HG02798 (cell line): ENCODE data around the gene PPM1E.
"Not testable (repeated sequence)": the region's sequence is repeated elsewhere in the genome, so short reads cannot be mapped to it uniquely, and the experiment has no call there.

Source experiments
- ATAC-seq: cut with Tn5 transposase; IDR thresholded peaks from one replicate; pipeline ENCODE4 v1.9.1; 2021; ENCODE audit warnings: mild to moderate bottlenecking; ENCODE audit not compliant: unreplicated experiment, poor library complexity

The PPM1E gene

DNA sequence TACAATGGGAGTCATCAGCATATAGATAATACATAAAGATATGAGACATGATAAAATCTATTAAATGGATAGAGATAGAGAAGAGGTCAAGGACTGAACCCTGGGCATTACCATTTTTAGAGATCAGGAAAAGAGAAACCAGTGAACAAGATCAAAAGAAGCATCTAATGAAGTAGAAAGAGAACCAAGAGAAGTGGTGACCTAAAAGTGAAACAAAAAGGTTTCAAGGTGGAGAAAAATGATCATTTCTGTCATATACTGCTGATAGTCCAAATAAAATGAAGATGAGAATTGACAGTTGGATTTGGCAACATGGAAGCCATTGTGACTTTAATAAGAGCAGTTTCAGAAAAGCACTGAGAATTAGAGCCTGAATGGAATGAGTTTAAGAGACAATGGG, 165.1 kb downstream of the PPM1E start:
- ATAC-seq, result no peak

DNA sequence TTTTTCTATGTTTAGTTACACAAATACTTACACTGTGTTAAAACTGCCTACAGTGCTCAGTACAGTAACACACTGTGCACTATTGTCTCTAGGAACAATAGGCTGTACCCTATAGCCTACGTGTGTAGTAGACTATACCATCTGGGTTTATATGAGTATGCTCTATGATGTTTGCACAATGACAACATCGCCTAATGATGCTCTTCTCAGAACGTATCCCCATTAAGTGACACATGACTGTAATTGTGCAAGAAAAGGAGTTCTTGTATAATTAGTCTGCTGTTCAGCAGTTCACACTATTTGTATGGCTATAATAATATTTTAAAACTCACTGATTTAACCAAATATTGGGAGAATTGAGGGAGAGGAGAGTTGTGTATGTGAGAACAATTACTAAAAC, 177.3 kb downstream of the PPM1E start:
- no peak for ATAC-seq

DNA sequence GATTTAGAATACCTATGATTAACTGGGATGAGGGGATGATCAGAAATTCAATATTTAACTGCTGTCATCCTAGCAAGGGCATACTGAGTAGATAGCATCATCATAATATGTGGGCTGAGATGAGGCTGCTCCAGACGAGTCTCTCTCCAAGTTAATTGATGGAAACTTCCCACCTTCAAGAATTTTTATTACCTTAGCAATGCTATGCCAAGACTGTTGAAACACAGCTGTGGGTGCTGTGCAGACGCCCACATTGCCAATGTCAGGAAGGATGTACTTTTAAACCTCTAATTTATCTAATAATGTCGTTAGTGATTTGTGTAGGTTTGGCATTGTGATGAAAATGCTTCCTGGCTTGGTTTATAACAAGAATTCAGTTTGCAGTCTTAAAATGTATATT, 180.6 kb downstream of the PPM1E start:
- no peak for ATAC-seq

DNA sequence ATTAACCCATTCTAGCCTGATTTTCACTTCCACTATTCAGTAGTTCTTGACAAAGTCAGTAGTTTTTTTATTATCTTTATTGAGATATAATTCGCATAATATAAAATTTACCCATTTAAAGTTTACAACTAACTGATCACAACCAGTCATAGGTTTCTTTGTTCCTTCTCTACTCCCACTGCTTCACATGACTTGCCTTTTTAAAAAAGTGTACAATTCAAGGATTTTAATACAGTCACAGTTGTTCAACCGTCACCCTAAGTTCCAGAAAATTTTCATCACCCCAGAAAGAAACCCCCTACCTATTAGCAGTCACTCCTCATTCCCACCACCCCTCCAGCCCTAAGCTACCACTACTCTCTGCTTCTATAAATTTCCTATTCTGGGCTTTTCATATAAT, 188.5 kb downstream of the PPM1E start:
- ATAC-seq, result no peak

DNA sequence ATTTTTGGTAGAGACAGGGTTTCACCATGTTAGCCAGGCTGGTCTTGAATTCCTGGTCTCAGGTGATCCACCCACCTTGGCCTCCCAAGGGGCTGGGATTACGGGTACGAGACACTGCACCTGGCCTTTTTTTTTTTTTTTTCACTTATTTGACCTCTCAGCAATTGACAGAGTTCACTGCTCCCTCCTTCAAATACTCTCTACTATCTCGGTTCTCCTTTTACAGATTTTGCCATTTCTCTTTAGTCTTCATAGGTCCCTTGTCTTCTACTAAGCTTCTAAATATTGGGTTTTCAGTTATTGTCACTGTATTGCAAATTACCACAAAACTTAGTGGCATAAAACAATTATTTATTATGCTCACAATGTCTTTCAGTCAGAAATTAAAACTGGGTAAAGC, 191.8 kb downstream of the PPM1E start:
- no peak for ATAC-seq

DNA sequence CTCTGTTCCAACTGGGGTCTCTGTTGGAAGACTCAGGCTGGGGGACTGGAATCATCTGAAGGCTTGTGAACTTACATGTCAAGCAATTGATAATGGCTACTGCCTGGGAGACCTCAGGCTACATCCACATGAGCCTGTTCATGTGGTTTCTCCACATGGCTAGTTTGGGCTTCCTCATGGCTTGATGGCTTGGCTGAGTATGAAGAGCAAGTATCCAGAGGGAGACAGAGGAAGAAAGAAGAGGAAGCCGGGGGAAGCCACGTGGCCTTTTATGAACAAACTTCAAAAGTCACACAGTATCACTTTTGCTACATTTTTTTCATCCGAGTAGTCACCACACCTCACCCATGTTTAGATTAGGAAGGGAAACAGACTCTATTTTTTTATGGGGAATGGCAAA, 192.2 kb downstream of the PPM1E start:
- no peak for ATAC-seq

DNA sequence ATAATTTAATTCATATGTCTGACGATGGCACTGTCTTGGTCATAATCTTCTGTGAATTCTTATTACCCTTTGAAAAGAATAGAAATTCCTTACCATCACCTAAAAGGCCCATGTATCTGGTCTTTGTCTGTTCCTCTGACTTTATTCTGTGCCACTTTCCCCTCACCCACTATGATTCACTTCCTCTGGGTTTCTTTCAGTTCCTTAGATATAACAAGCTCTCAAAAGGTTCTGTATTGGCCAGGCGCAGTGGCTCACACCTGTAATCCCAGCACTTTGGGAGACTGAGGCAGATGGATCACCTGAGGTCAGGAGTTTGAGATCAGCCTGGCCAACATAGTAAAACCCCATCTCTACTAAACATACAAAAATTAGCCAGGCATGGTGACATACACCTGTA, 198.7 kb downstream of the PPM1E start:
- ATAC-seq, result not testable (repeated sequence)

DNA sequence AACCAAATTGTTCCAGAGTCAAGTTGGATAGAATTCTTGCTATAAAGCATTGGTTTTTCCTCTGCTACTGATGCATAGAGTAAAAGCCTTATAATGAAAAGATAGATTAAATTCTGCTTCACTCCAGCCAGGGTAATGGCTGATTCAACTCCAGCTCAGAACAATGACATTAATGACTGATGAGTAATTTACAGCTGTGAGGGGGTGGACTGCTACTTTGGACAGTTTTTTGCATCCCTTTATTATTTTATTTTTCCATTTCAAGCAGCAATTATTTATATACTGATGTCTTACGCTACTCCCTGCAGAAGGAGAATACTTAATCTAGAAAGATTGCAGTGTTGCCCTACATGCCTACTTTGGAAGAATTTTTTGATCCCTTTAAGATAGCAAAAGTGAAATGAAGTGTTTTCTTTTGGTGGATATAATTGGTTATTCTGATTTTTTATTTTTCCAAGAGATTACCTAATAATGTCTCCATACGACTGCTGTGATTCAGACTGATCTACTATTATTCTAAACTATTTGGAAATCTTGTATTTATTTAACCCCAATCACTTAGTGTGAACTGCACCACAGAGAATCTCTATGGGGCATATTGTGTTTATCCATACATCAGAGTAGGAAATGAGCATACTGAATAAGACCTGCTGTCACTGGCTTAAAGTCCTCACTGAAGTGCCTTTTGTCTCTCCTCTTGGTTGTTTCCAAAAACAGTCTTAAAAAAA, 201.5 kb downstream of the PPM1E start:
- ATAC-seq, result no peak

DNA sequence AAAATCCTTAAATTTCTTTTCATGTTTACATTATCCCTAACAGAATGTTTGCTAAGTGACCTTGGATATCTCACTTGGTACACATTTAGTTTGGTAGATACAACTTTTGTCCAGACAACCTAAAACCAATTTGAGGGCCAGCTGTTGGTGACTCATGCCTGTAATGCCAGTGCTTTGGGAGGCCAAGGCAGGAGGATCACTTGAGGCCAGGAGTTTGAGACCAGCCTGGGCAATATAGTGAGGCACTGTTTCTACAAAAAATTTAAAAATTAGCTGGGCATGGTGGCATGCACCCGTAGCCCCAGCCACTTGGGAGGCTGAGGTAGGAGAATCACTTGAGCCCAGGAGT, 202.0 kb downstream of the PPM1E start:
- not testable (repeated sequence) for ATAC-seq

DNA sequence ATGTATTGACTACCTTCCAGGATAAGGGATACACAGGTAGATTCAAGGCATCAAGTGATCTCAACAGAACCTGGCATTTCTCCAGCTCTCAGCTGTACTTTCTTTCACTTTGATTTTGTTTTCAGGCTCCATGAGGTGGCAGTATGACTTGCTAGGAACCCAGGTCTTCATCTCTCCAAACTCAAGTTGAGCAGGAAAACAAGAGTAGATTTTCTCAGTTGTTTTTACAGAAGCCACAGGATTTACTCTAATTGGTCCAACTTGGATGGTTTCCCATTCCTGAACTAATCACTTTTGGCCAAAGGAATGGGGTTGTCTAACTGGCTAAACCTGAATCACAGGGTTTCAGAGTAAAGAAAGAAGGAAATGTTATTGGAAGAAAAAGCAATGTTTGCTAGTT, 204.4 kb downstream of the PPM1E start:
- ATAC-seq, result no peak

DNA sequence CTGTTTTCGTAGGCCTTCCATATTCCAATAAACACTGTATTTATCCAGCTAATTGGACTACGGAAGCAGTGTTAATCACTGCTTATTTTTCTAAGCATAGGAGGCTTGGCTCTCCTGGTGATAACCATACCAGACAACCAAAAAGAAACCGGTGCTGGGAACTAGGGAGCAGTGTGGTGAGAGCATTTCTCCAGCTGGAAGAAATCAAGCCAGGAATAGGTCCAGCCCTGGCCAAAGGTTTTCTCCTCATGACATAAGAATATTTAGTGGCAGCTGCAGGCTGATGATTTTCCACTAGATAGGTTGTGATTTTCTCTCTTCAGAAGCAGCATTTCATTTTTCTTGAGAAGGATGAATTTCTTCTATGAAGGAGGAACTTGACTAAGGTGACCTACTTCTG, 209.6 kb downstream of the PPM1E start:
- ATAC-seq, result no peak

DNA sequence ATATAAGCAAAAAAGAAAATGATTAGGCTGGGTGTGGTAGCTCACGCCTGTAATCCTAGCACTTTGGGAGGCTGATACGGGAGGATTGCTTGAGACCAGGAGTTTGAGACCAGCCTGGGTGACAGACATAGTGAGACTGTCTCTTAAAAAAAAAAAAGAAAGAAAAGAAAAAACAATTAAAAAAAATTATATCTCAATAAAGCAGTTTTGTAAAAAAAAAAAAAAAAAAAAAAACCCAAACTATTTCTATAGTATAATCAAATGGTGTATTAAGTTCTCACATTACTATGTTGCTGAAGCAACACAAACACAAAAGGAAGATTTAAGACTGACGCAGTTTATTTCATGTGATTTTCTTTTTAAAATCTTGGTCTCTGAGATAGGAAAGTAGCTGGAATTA, 210.6 kb downstream of the PPM1E start:
- no peak for ATAC-seq

DNA sequence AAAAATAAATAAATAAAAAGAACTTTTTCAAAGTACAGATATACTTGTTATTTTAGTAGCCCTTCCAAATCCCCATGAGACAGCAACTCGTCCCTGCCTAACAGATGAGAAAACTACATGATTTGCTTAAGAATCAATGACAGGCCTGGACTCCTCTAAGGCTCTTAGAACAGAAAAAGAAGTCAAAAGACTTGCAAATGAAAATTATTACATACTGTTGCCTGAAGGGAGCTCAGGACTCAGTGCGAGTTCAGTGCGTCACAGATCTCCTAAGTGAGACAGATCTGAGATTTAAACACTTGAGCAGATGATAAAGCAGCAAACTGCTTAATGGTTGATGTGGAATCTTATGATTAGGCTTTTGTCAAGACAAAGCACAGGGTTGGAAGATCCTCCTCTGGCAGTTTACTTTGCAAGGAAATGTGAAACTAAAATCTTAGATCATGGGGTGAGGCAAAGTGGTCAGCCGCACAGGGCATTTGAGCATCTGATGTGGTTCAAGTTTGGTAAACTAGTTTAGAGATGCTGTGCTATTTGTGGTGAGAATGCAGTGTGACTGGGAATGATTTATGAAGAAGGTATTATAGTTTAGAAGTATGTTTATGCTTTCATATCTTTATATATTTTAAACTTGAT, 212.9 kb downstream of the PPM1E start:
- ATAC-seq, result no peak

DNA sequence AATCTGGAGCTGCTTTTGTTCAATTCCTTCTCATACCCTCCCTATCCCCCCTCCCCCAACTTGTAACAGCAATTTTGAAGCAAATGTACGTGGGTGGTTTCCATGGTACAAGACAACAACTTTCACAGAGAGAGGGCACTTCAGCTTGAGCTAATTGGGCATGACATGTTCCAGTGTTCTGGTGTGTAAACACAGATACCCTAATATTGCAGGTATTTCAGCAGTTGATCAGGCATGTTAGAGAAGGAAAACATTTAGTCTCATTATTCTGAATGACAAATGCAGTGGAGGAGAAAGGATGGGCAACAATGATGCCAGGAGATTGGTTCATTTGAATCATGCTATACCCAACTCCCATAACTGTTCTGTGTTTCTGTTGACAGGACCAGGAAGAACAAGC, 213.5 kb downstream of the PPM1E start:
- no peak for ATAC-seq

DNA sequence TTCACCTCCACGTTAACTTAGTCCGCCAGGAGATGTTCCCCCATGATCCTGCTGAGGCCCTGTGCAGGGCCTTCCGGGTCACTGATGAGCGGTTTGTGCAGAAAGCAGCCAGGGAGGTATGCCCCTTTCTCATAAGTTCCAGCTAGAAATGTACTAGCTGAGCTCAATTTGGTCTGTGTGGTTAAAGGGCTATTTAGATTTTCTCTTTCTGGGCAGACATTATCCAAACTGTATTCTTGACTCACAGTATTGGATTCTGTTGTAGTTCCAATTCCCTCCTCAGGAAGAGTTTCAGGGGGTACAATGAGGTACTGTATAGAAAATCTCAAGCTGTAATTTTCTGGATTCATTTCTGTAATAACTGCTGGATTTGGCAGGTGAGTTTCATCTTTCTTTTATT, 214.0 kb downstream of the PPM1E start:
- no peak for ATAC-seq

DNA sequence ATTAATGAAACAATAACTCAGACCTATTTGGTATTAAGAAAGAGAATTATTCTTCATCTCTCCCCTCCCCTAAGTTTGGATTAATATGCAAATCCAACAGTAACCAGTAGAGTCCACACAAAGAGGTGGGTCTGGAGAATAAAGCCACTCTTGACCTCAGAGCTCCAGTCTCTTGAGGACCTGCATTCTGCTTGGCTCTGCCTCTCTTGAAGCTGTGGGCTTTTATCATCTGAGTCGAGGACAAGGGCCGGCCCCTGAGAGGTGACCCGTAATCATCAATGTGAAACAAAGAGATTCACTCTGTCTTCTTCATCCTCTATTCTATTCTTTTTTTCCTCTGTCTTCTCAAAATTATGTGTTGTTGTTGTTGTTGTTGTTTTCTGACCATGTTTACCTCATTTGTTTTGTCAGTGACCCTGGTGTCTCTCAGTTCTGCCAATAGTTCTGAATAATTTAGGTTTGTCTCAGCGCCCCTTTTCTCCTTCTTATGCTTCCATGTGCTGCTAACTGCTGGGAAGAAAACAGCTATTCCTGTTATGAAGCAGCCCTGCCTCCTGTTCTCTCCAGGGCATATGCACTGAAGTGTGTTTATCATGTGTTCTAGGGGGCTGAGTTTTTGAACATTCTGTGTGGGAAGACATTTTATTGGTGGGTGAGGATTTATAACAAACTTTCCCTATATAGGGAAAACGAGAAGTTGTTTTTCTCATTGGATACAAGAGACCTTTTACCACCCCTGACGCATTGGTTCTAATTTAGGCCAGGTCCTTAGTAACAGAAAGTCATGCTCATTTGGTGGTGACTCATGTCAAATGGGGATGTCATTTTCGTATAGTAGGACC, 215.2 kb downstream of the PPM1E start:
- no peak for ATAC-seq

DNA sequence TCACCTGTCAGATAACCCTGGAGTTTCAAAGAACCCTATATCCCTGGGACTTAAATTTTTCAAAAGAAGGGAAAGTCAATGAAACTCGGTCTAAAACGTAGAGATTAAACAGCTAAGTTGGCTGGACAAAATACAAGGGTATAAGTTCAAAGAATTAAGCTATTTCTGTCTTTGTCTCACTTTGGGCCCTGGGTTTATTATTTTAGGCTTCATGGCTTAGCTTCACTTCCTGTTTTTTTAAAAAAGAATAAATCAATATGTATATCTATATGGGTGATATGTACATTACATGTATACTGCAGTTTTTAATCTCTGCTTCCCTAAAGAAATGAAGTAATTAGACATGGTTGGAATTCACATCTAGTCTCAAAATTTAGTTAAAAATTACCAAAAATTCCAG, 218.7 kb downstream of the PPM1E start:
- ATAC-seq, result no peak

DNA sequence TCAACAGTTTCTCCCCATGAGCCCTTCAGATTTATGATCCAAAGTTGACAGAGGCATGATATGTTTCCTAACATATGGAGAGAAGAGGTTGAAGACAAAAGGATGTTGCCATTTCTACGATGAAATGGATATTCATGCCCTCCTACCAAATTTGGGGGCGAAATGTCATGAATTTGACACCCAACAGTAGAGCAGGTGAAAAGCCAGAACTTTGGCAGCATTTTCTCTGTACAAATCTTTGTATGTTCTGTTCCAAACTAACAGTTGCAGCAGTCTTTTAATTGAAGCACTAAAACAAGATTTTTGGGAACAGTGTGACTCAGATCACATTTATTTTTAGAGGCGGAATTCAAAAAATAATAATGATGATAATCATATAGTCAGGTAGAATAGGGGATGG, 220.9 kb downstream of the PPM1E start:
- no peak for ATAC-seq

DNA sequence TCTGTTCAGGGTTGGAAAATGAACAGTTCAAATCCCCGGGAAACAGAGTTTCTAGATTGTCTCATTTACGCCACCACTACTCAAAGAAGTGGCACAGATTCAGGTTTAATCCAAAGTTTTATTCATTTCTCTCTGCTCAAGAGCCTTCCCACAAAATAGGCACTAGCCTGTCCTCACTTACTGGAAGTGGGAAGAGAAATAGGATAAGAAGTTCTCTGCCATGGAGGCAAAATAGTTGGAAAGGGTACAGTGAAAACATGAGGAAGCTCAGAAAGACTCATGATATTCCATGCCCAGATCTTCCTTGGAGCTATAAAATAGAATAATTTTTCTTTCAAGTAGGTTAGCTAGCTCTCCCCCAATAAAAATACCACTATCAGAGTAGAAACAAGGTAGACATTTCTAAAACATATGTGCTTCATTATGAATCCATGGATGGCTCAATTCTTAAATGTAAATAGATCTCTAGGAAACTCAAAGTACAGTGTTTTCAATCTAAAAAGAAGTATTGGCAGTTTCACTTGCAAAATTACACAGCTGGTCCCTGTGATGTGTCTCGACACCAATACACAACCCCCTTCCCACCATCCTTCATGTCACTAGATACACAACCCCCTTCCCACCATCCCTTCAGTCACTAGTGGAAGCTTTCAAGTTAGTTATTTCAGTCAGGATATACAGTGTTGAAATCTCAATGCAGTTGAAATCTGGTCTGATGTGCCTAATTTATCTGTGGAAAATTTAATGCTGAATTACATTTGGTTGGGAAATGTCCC, 225.2 kb downstream of the PPM1E start:
- no peak for ATAC-seq

DNA sequence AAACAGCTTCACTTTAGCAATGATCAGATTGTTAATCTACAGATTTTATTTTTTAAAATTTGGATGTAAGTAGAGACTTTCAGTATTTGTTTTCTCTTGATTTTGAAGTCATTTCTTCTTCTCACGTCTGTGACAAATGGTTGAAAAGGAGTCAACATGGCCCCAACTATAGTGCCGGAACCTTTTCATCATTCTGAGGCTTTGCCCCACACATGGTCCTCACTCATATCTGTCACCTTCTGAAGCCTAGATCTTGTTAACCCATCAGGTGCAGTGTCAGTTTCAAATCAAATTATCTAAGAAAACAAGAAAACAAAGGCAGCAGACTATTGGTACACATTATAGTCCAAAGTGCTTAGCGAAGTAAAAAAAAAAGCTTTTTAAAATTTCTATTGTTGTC, 227.0 kb downstream of the PPM1E start:
- ATAC-seq, result no peak

DNA sequence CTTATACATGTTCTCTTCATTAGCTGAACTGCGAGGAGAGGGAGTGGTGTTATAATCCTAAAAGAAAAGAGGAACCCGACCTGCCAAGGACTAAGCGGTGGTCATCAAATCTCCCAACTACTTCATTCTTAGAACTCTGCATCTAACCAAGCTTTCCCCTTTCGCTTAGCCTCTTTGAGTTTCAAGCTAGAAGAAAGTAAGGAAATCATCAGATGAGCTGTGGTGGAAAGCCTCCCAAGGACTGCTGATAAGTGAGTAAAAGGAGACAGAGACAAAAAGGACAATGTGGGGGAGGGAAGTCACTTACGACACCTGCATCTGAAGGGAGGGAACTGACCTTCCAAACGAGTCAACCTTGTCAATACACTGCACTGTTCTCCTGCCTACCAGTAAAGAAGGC, 229.7 kb downstream of the PPM1E start:
- ATAC-seq, result no peak
